Measurements from ENCODE around the gene PMP22.
"Not testable (repeated sequence)": the region's sequence is repeated elsewhere in the genome, so short reads cannot be mapped to it uniquely, and the experiment has no call there.

Gene PMP22

DNA sequence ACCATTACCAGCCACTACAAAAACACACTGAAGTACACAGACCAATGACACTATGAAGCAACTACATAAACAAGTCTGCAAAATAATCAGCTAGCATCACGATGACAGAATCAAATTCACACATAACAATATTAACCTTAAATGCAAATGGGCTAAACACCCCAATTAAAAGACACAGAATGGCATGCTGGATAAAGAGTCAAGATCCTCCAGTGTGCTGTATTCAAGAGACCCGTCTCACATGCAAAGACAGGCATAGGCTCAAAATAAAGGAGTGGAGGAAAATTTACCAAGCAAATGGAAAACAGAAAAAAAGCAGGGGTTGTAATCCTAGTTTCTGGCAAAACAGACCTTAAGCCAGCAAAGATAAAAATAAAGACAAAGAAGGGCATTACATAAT lies 64.6 kb downstream of the PMP22 start:
- not testable (repeated sequence) for DNase-seq

DNA sequence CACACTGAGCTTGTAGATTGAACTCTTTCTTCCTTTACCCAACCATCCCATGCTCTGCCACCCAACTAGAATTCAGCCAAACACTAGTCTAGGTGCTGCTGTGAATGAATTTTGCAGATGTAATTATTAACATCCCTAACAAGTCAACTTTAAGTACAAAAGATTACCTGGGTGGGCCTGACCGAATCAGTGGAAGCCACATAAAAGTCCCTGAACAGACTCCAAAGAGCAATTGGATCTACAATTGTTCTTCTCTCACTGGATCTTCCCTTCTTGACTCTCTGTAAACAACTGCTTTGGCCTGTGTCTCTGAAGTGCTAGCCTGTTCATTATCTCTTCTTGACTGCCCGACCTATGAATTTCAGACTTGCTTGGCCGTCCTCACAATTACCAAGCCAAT lies 67.9 kb downstream of the PMP22 start:
- no peak for DNase-seq

DNA sequence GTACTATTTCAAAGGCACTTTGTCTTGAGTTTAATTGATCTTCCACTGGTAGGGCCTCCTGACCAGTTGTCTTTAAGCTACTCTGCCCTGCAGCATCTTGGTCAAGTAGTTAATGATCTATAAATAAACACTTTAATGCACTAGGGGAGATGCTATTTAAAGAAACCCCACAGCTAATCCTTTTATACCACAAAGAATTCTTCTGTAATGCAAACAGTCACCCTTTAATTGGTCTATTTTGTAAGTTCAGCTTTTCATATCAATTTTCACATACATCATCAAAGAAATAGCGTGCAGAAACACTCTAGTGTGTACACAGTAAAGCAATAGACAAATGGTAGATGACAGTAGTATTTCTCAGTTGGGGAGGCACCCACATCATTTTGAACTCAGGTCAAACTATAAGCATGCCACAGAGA lies 70.3 kb downstream of the PMP22 start:
- DNase-seq: no peak

DNA sequence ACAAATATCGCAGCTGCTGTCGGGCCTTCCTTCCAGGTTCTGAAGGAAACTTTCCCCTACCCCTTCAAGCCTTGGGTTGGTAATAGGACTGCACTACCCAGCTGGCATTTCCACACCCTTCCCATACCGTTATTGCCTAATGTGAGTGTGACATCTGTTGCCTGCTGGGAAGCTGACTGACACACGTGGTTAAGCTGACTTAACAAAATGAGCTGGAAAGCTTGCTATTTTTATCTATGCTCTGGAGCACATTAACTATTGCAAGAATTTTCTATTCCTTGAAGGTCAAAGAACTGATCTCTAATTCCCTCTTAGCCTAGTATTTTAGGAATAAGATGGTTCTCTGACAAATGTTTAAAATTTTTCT lies 79.5 kb downstream of the PMP22 start:
- DNase-seq: no peak

DNA sequence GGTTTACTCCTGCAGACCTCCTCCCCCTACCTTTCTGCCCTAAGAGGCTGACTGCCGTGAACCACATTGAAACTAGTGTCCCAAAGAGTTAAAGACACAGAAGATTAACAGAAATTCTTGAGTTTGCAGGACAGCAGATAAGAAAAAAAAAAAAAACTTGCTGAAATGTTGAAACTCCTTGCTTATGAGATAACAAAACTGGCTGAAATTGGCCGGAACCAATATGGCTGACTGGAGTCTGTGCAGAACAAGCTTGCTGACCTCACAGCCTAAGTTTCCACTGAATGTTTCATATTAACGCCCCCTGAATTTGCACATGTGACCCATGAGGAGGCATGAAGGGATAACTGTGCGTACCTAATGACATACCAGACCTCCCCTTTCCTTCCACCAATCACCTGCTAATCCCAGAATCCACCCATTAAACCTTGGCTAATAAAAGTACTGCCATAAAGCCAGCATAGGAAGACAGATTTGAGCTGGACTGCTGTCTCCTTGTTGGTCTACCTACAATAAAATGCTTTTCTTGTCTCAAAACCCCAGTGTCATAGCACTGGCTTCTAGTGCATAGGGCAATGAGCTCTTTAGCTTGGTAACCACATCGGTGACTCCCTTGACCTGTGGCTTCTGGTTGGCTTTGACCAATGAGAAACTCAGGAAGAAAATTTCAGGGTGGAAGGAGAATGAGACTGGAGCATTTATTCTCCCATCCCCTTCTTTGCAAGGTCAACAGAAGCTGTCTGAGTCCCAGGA lies 80.1 kb downstream of the PMP22 start:
- DNase-seq: no peak

DNA sequence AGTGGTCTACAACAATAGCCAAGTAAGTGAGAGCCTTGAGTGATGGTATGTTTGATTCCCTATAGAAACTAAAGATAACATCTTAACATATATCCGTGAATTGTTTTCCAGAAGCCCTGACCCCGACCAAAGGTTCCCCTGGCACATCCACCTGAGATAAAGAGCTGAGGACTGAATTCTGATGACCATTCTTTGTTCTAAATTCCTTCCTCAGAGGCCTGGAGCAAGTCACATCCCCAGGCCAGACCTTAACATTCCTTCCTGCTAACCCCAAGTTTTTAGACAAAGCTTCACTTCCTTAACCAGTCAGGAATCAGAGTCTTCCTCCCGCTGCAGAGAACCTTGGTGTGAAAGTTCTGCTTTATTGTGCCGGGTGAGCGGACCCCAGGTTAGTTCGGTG lies 83.3 kb downstream of the PMP22 start:
- no peak for DNase-seq

DNA sequence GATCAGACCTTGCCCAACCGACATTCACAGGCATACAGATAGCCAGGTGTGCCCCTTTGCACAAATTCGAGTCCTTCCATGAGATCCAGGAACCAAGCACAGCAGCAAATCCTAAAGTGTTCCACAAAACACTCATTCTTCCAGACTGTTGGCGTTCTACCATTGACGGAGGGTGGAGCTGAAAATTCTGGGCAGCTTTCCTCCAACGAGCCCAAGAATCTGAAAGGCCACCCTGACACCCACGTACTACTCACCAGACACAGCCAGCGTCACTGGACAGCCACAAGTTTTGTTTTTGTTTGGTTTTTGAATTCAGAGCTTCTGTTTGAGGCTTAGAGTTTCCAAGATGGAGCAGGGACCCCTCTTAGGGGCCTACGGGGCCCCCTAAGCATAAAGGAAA lies 83.8 kb downstream of the PMP22 start:
- no peak for DNase-seq

DNA sequence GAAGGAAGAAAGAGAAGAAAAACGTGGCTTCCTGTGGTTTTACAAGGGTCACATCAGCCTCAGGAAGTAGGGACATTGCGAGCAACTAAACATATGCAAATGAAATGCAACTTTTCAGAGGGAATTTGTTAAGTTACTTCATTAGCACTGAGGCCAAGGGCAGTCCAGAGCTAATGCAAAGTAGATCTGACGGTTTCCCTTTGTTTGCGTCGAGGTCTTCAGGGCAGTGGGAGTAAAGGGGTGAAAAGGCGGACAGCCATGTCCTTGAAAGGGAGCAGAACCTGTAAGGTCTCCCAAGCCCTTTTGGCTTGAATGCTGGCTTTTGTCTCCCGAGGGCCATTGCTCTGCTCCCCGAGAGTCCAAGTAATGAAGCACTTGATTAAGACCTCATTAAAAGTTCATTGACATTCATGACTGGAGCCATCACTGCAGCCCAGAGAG lies 85.0 kb downstream of the PMP22 start:
- DNase-seq: no peak
